GM23338 (cell line): ENCODE results near the gene CARHSP1. TPM values are rescaled to one million over a fixed set of nuclear protein-coding genes. Genes with fewer than 3 reads are reported as not detected.
A peak's percentile ranks its signal among the peaks of the same experiment; 100 is the strongest.

ENCODE experiments used
- ATAC-seq: fragments of 200-7000 bp; cut with Tn5 transposase; 3 replicates; pipeline ENCODE4 v1.9.1; 2020
- DNase-seq: peaks from one replicate; pipeline ENCODE4 v3.0.0-alpha.2; 2015; ENCODE audit warnings: low spot score
- H2AFZ ChIP-seq: fragments of 200-600 bp; sonication (generic); 2 replicates; pipeline ENCODE4 v1.8.0; 2016; ENCODE audit warnings: antibody characterized with exemption, mild to moderate bottlenecking, moderate library complexity
- H3F3A ChIP-seq: fragments of 200-600 bp; sonication (generic); replicated peaks from 2 replicates; pipeline ENCODE4 v1.8.0; 2017; ENCODE audit warnings: antibody characterized with exemption, mixed run types, low read depth
- H3K27ac ChIP-seq: fragments of 200-600 bp; sonication (generic); 2 replicates; pipeline ENCODE4 v1.6.1; 2016; ENCODE audit warnings: low read depth
- H3K27me3 ChIP-seq: fragments of 200-600 bp; sonication (generic); 2 replicates; pipeline ENCODE4 v1.8.0; 2016; ENCODE audit warnings: mild to moderate bottlenecking, mixed run types, moderate library complexity; ENCODE audit not compliant: insufficient read depth
- H3K36me3 ChIP-seq: fragments of 200-600 bp; sonication (generic); 2 replicates; pipeline ENCODE4 v1.8.0; 2016; ENCODE audit warnings: mild to moderate bottlenecking; ENCODE audit not compliant: insufficient read depth
- H3K4me1 ChIP-seq: fragments of 200-600 bp; sonication (generic); 2 replicates; pipeline ENCODE4 v1.8.0; 2016; ENCODE audit warnings: mild to moderate bottlenecking, moderate library complexity; ENCODE audit not compliant: insufficient read depth
- H3K4me2 ChIP-seq: fragments of 200-600 bp; sonication (generic); 2 replicates; pipeline ENCODE4 v1.7.1; 2017; ENCODE audit warnings: mixed run types
- H3K4me3 ChIP-seq: fragments of 200-600 bp; sonication (generic); 2 replicates; pipeline ENCODE4 v1.6.1; 2016; ENCODE audit warnings: mixed run types
- H3K79me2 ChIP-seq: fragments of 200-600 bp; sonication (generic); replicated peaks from 2 replicates; pipeline ENCODE4 v1.8.0; 2017; ENCODE audit warnings: mild to moderate bottlenecking; ENCODE audit not compliant: insufficient read depth
- H3K9me2 ChIP-seq: fragments of 200-600 bp; sonication (generic); 2 replicates; pipeline ENCODE4 v1.8.0; 2017; ENCODE audit not compliant: insufficient read depth
- H4K20me1 ChIP-seq: fragments of 200-600 bp; sonication (generic); replicated peaks from 2 replicates; pipeline ENCODE4 v1.8.0; 2017; ENCODE audit warnings: mild to moderate bottlenecking; ENCODE audit not compliant: insufficient read depth
- H3K27ac Mint-ChIP-seq: 2 replicates; pipeline ENCODE4 v1.8.0; 2020; ENCODE audit warnings: inconsistent platforms, mild to moderate bottlenecking, moderate library complexity, mixed read lengths
- H3K27me3 Mint-ChIP-seq: 3 replicates; pipeline ENCODE4 v1.8.0; 2022; ENCODE audit warnings: low read depth, mild to moderate bottlenecking, moderate library complexity, mixed read lengths, inconsistent platforms; ENCODE audit not compliant: insufficient read depth, poor library complexity
- H3K36me3 Mint-ChIP-seq: 3 replicates; pipeline ENCODE4 v1.8.0; 2021; ENCODE audit warnings: low read depth, mild to moderate bottlenecking, inconsistent platforms, moderate library complexity, mixed read lengths
- H3K4me1 Mint-ChIP-seq: 3 replicates; pipeline ENCODE4 v1.8.0; 2020; ENCODE audit warnings: mild to moderate bottlenecking, inconsistent platforms, mixed read lengths
- H3K4me3 Mint-ChIP-seq: 3 replicates; pipeline ENCODE4 v1.8.0; 2021; ENCODE audit warnings: moderate library complexity, mild to moderate bottlenecking, inconsistent platforms, mixed read lengths
- H3K9me3 Mint-ChIP-seq: 3 replicates; pipeline ENCODE4 v1.8.0; 2020; ENCODE audit warnings: moderate library complexity, mild to moderate bottlenecking, inconsistent platforms, mixed read lengths
- CREB1 ChIP-seq: fragments of 250-450 bp; sonication (Bioruptor Pico); IDR thresholded peaks from 2 replicates; pipeline ENCODE4 v1.5.0; 2020; ENCODE audit warnings: low read depth, mild to moderate bottlenecking, moderate library complexity
- EZH2 ChIP-seq: fragments of 200-600 bp; sonication (generic); IDR thresholded peaks from one replicate; pipeline ENCODE4 v1.8.0; 2017; ENCODE audit warnings: antibody characterized with exemption, mild to moderate bottlenecking, low read depth; ENCODE audit not compliant: unreplicated experiment
- EZH2phosphoT487 ChIP-seq: fragments of 200-600 bp; sonication (generic); IDR thresholded peaks from one replicate; pipeline ENCODE4 v1.8.1; 2018; ENCODE audit warnings: antibody characterized with exemption; ENCODE audit not compliant: unreplicated experiment
- JUNB ChIP-seq: IDR thresholded peaks from one replicate; pipeline ENCODE4 v1.6.1; 2016; ENCODE audit warnings: antibody characterized with exemption; ENCODE audit not compliant: unreplicated experiment
- NANOG ChIP-seq: IDR thresholded peaks from 2 replicates; pipeline ENCODE4 v1.6.1; 2016; ENCODE audit warnings: antibody characterized with exemption, borderline replicate concordance
- POLR2AphosphoS5 ChIP-seq: IDR thresholded peaks from 2 replicates; pipeline ENCODE4 v1.6.1; 2016; ENCODE audit warnings: antibody characterized with exemption, low read depth
- REST ChIP-seq: IDR thresholded peaks from one replicate; pipeline ENCODE4 v1.6.1; 2018; ENCODE audit warnings: antibody characterized with exemption; ENCODE audit not compliant: unreplicated experiment
- STAT1 ChIP-seq: IDR thresholded peaks from one replicate; pipeline ENCODE4 v1.6.1; 2016; ENCODE audit warnings: antibody characterized with exemption; ENCODE audit not compliant: unreplicated experiment
- ZNF114 ChIP-seq: fragments of 250-450 bp; sonication (Bioruptor Pico); IDR thresholded peaks from 2 replicates; pipeline ENCODE4 v1.5.0; 2020; ENCODE audit warnings: mild to moderate bottlenecking, moderate library complexity
- ZNF331 ChIP-seq: fragments of 250-450 bp; sonication (Bioruptor Pico); IDR thresholded peaks from 2 replicates; pipeline ENCODE4 v1.5.0; 2020; ENCODE audit warnings: low read depth, mild to moderate bottlenecking, moderate library complexity
- polyA plus RNA-seq: library from polyadenylated mRNA; unstranded; fragments of >200 nt; fragmentation: Nextera tagmentation; extraction: Ambion mirVana; gene quantifications from 2 replicates; pipeline ENCODE4 v1.2.1, GENCODE V29; 2016
- total RNA-seq: library from RNA; depleted of rRNA; stranded (reverse); fragments of >200 nt; shearing (Covaris generic); gene quantifications from 2 replicates; pipeline ENCODE4 v1.2.3, GENCODE V29; 2014
- TF ChIP-seq, protein P1 (sequence below): IDR thresholded peaks from 2 replicates; pipeline ENCODE4 v1.6.1; 2016; ENCODE audit warnings: antibody characterized with exemption
- TF ChIP-seq, protein P2 (sequence below), 2 experiments: fragments of 200-600 bp in 1 of 2; sonication (generic) in 1 of 2; conservative IDR thresholded peaks; 2 replicates each; pipeline versions ENCODE4 v1.5.1 to v1.6.1; 2016 to 2017; ENCODE audit warnings: antibody characterized with exemption in 2 of 2, low read depth in 2 of 2, mild to moderate bottlenecking in 2 of 2, moderate library complexity in 1 of 2
- TF ChIP-seq, protein P3 (sequence below): fragments of 250-450 bp; sonication (Bioruptor Pico); IDR thresholded peaks from 2 replicates; pipeline ENCODE4 v1.5.0; 2020; ENCODE audit warnings: mild to moderate bottlenecking, moderate library complexity

CARHSP1 gene
- total and polyA plus RNA-seq, 2 experiments from 2014 or later = 286 to 339 TPM

DNA sequence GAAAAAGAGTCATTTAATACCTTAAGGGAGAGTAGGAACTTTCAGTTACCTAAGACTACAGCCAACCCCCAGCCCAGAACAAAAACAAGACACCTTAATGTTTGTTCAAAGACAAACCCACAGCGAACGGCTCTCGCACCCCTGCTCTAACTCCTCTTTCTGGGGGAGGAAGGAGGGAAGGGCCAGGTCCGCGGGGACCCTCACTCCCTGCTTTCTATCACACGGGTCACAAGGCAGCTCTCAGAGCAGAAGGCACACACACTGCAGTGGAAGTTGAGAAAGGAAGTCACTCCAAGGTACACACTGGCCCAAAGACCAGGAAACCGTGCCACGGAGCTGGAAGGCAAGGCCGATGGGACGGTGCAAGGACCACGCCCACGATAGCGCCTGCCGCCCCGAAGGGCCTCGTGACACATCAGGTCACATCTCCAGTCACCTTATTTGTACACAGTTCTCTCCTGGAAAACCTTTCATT lies 23.3 kb upstream of the CARHSP1 start:
- ATAC-seq (no peak), DNase-seq (no peak)
- Histone ChIP-seq H3K4me2 (no peak overlapping the region), H3K4me1 (no peaks in the 10 kb centered on the region), H3K27ac (0 out of 2 replicates have a peak overlapping the region, but pooled peaks have one; percentile 79), H3K27me3 (no peaks in the 10 kb centered on the region), H3F3A (peaks cover 7% of the 10 kb centered on the region; the same call in 1 of the 2 replicates), H3K4me3 (no peak overlapping the region), H2AFZ (no peak overlapping the region), H3K79me2 (no peaks in the 10 kb centered on the region; the same call in 1 of the 2 replicates), H3K9me2 (no peaks in the 10 kb centered on the region), H4K20me1 (peaks cover 1% of the 10 kb centered on the region), H3K36me3 (peaks cover 56% of the 10 kb centered on the region)
- H3K4me3 Mint-ChIP-seq = no peak overlapping the region
- H3K36me3 Mint-ChIP-seq = peaks cover 75% of the 10 kb centered on the region
- H3K27ac Mint-ChIP-seq = peak overlapping the region; percentile 80; the same call in 1 of the 2 replicates
- H3K27me3 Mint-ChIP-seq = peaks cover 19% of the 10 kb centered on the region
- no peaks in the 10 kb centered on the region for H3K9me3 Mint-ChIP-seq
- H3K4me1 Mint-ChIP-seq = no peaks in the 10 kb centered on the region
- TF ChIP-seq, protein P1, sequence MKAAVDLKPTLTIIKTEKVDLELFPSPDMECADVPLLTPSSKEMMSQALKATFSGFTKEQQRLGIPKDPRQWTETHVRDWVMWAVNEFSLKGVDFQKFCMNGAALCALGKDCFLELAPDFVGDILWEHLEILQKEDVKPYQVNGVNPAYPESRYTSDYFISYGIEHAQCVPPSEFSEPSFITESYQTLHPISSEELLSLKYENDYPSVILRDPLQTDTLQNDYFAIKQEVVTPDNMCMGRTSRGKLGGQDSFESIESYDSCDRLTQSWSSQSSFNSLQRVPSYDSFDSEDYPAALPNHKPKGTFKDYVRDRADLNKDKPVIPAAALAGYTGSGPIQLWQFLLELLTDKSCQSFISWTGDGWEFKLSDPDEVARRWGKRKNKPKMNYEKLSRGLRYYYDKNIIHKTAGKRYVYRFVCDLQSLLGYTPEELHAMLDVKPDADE = no peak
- TF ChIP-seq STAT1 = no peak
- TF ChIP-seq, protein P2, sequence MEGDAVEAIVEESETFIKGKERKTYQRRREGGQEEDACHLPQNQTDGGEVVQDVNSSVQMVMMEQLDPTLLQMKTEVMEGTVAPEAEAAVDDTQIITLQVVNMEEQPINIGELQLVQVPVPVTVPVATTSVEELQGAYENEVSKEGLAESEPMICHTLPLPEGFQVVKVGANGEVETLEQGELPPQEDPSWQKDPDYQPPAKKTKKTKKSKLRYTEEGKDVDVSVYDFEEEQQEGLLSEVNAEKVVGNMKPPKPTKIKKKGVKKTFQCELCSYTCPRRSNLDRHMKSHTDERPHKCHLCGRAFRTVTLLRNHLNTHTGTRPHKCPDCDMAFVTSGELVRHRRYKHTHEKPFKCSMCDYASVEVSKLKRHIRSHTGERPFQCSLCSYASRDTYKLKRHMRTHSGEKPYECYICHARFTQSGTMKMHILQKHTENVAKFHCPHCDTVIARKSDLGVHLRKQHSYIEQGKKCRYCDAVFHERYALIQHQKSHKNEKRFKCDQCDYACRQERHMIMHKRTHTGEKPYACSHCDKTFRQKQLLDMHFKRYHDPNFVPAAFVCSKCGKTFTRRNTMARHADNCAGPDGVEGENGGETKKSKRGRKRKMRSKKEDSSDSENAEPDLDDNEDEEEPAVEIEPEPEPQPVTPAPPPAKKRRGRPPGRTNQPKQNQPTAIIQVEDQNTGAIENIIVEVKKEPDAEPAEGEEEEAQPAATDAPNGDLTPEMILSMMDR (conservative IDR thresholded peaks at IDR 0.05; ENCODE audit: low read depth in 2 of 2) = no peak
- no peak for TF ChIP-seq ZNF114
- no peak for TF ChIP-seq REST
- no peak for TF ChIP-seq POLR2AphosphoS5
- no peak for TF ChIP-seq EZH2
- TF ChIP-seq, protein P3, sequence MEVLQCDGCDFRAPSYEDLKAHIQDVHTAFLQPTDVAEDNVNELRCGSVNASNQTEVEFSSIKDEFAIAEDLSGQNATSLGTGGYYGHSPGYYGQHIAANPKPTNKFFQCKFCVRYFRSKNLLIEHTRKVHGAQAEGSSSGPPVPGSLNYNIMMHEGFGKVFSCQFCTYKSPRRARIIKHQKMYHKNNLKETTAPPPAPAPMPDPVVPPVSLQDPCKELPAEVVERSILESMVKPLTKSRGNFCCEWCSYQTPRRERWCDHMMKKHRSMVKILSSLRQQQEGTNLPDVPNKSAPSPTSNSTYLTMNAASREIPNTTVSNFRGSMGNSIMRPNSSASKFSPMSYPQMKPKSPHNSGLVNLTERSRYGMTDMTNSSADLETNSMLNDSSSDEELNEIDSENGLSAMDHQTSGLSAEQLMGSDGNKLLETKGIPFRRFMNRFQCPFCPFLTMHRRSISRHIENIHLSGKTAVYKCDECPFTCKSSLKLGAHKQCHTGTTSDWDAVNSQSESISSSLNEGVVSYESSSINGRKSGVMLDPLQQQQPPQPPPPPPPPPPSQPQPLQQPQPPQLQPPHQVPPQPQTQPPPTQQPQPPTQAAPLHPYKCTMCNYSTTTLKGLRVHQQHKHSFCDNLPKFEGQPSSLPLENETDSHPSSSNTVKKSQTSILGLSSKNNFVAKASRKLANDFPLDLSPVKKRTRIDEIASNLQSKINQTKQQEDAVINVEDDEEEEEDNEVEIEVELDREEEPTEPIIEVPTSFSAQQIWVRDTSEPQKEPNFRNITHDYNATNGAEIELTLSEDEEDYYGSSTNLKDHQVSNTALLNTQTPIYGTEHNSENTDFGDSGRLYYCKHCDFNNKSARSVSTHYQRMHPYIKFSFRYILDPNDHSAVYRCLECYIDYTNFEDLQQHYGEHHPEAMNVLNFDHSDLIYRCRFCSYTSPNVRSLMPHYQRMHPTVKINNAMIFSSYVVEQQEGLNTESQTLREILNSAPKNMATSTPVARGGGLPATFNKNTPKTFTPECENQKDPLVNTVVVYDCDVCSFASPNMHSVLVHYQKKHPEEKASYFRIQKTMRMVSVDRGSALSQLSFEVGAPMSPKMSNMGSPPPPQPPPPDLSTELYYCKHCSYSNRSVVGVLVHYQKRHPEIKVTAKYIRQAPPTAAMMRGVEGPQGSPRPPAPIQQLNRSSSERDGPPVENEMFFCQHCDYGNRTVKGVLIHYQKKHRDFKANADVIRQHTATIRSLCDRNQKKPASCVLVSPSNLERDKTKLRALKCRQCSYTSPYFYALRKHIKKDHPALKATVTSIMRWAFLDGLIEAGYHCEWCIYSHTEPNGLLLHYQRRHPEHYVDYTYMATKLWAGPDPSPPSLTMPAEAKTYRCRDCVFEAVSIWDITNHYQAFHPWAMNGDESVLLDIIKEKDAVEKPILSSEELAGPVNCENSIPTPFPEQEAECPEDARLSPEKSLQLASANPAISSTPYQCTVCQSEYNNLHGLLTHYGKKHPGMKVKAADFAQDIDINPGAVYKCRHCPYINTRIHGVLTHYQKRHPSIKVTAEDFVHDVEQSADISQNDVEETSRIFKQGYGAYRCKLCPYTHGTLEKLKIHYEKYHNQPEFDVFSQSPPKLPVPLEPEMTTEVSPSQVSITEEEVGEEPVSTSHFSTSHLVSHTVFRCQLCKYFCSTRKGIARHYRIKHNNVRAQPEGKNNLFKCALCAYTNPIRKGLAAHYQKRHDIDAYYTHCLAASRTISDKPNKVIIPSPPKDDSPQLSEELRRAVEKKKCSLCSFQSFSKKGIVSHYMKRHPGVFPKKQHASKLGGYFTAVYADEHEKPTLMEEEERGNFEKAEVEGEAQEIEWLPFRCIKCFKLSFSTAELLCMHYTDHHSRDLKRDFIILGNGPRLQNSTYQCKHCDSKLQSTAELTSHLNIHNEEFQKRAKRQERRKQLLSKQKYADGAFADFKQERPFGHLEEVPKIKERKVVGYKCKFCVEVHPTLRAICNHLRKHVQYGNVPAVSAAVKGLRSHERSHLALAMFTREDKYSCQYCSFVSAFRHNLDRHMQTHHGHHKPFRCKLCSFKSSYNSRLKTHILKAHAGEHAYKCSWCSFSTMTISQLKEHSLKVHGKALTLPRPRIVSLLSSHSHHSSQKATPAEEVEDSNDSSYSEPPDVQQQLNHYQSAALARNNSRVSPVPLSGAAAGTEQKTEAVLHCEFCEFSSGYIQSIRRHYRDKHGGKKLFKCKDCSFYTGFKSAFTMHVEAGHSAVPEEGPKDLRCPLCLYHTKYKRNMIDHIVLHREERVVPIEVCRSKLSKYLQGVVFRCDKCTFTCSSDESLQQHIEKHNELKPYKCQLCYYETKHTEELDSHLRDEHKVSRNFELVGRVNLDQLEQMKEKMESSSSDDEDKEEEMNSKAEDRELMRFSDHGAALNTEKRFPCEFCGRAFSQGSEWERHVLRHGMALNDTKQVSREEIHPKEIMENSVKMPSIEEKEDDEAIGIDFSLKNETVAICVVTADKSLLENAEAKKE (CRISPR knock-in tag) = no peak
- no peak for TF ChIP-seq CREB1 (CRISPR knock-in tag)
- TF ChIP-seq ZNF331 = no peak
- TF ChIP-seq JUNB = no peak
- TF ChIP-seq EZH2phosphoT487 = no peak
- TF ChIP-seq NANOG = no peak
